Natural killer cell (primary cell): Measurements from ENCODE around the gene ZNF333. TPM values are rescaled to one million over a fixed set of nuclear protein-coding genes. Genes with fewer than 3 reads are reported as not detected.

Experiments
- ATAC-seq, 3 donors: fragments of 150-1000 bp in 2 of 3; fragments of 200-7000 bp in 1 of 3; cut with Tn5 transposase; 1 replicate in 1 of 3; 2 replicates in 2 of 3; pipeline ENCODE4 v1.10.0; 2021; ENCODE audit warnings: mild to moderate bottlenecking in 2 of 3, moderate library complexity in 2 of 3
- DNase-seq, 2 donors: peaks; one replicate each; pipeline versions ENCODE4 v3.0.0 to v3.0.0-alpha.2; 2013 to 2021; ENCODE audit warnings: mixed read lengths in 1 of 2
- H3K27ac ChIP-seq: one replicate; pipeline ENCODE4 v1.5.1; 2013; ENCODE audit warnings: mild to moderate bottlenecking, low read length
- H3K27me3 ChIP-seq: one replicate; pipeline ENCODE4 v1.6.1; 2013; ENCODE audit warnings: low read length; ENCODE audit not compliant: control insufficient read depth, insufficient read depth
- H3K36me3 ChIP-seq: one replicate; pipeline ENCODE4 v1.6.1; 2013; ENCODE audit warnings: low read length; ENCODE audit not compliant: control insufficient read depth, insufficient read depth
- H3K4me1 ChIP-seq: one replicate; pipeline ENCODE4 v1.6.1; 2013; ENCODE audit warnings: low read length; ENCODE audit not compliant: control insufficient read depth, insufficient read depth
- H3K4me3 ChIP-seq: one replicate; pipeline ENCODE4 v1.5.1; 2013; ENCODE audit warnings: low read length
- H3K9me3 ChIP-seq: one replicate; pipeline ENCODE4 v1.6.1; 2013; ENCODE audit warnings: low read length; ENCODE audit not compliant: control insufficient read depth, insufficient read depth
- H3K27ac Mint-ChIP-seq, 2 donors: one replicate each; pipeline ENCODE4 v1.8.0; 2022; ENCODE audit warnings: mild to moderate bottlenecking in 2 of 2, mixed read lengths in 2 of 2, moderate library complexity in 1 of 2
- H3K27me3 Mint-ChIP-seq, 2 donors: one replicate each; pipeline ENCODE4 v1.8.0; 2022; ENCODE audit warnings: low read depth in 2 of 2, mixed read lengths in 2 of 2
- H3K36me3 Mint-ChIP-seq: one replicate; pipeline ENCODE4 v1.8.0; 2022; ENCODE audit warnings: mixed read lengths
- H3K4me1 Mint-ChIP-seq, 2 donors: one replicate each; pipeline ENCODE4 v1.8.0; 2022; ENCODE audit warnings: mixed read lengths in 2 of 2
- H3K4me3 Mint-ChIP-seq: one replicate; pipeline ENCODE4 v1.8.0; 2022; ENCODE audit warnings: mild to moderate bottlenecking, moderate library complexity, mixed read lengths
- H3K9me3 Mint-ChIP-seq, 2 donors: one replicate each; pipeline ENCODE4 v1.8.0; 2022; ENCODE audit warnings: mixed read lengths in 2 of 2
- CTCF ChIP-seq: fragments of 200-600 bp; IDR thresholded peaks from one replicate; pipeline ENCODE4 v1.8.0; 2022; ENCODE audit warnings: antibody characterized with exemption
- WGBS: methylation state at CpG from one replicate; pipeline ENCODE4 v1.1.7; 2013; ENCODE audit warnings: missing lambda C conversion rate; ENCODE audit not compliant: insufficient coverage; 5-methylcytosine and 5-hydroxymethylcytosine counted together
- intact Hi-C: fragments of 100-400 bp; cut with micrococcal nuclease; formaldehyde crosslinking; loops from one replicate; pipeline ENCODE4 v1.14.2; 2022
- total RNA-seq, 4 donors: library from RNA; stranded (reverse); fragments of 120-200 nt in 1 of 4; gene quantifications; one replicate each; pipeline versions ENCODE4 v1.2.3 to v1.2.4, GENCODE V29; 2013 to 2022

Gene ZNF333
- total RNA-seq, 3 donors from 2014 or later (not counting 1 experiment from before 2014, with no cell fraction given), result 25.9 to 37.9 (median 31.6) TPM

DNA sequence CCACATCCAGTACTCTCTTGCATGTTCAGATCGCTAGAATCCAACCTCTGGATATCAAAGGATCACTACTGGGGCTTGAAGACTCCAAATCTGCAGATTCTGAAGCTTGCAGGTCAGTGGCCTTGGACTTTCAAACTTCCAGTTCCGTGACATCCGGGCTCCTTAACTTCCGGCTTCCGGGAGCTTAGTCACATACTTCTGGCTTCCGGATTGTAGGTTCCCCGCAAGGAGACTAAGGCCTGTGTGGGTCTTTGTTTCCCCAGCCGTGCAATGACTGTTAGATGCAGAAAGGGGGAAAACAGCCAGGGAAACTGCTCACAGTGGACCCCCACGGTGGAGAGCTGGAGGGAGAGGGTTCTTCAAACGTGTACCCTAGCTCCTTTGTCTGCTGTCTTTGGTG lies 41.4 kb downstream of the ZNF333 start:
- Histone ChIP-seq H3K36me3 (no peaks in the 10 kb centered on the region), H3K27ac (no peak overlapping the region), H3K27me3 (no peaks in the 10 kb centered on the region), H3K4me1 (no peaks in the 10 kb centered on the region), H3K9me3 (peaks cover 25% of the 10 kb centered on the region), H3K4me3 (no peak overlapping the region)
- no peak for TF ChIP-seq CTCF
- peaks cover 11 to 19% of the 10 kb centered on the region in 2 donors for H3K9me3 Mint-ChIP-seq
- no peak for DNase-seq
- peaks cover 0 to 3% of the 10 kb centered on the region in 2 donors for H3K27me3 Mint-ChIP-seq
- H3K4me1 Mint-ChIP-seq, result no peaks in the 10 kb centered on the region
- intact Hi-C loops, result no loop called here
- no peak overlapping the region for H3K27ac Mint-ChIP-seq
- no peak for ATAC-seq
- WGBS, result 85% methylated on average over 10 of the region's 10 CpGs
- H3K4me3 Mint-ChIP-seq, result no peak overlapping the region
- peaks cover 23% of the 10 kb centered on the region for H3K36me3 Mint-ChIP-seq

DNA sequence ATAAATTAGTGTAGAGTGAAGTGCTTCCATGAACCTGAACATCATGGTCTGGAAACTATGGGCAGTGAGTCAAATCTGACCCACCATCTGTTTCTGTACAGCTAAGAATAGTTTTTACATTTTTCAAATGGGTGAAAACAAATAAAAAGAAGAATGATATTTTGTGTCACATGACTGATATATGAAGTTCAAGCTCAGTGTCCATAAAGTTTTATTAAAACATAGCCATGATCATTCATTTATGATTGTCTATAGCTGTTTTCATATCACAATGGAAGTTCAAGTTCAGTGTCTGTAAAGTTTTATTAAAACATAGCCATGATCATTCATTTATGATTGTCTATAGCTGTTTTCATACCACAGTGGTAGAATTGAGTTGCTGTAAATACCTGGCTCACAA lies 42.7 kb downstream of the ZNF333 start:
- ATAC-seq, result no peak
- no peak overlapping the region for H3K4me3 Mint-ChIP-seq
- intact Hi-C loops, result no loop called here
- no peaks in the 10 kb centered on the region for H3K36me3 ChIP-seq
- no peak overlapping the region for H3K4me3 ChIP-seq
- H3K27ac ChIP-seq, result no peak overlapping the region
- DNase-seq, result no peak
- no peaks in the 10 kb centered on the region for H3K27me3 ChIP-seq
- no peaks in the 10 kb centered on the region for H3K4me1 Mint-ChIP-seq
- peaks cover 5 to 12% of the 10 kb centered on the region in 2 donors for H3K9me3 Mint-ChIP-seq
- no peaks in the 10 kb centered on the region for H3K4me1 ChIP-seq
- peaks cover 16% of the 10 kb centered on the region for H3K36me3 Mint-ChIP-seq
- no peak overlapping the region for H3K27ac Mint-ChIP-seq
- H3K27me3 Mint-ChIP-seq, result peaks cover 0 to 3% of the 10 kb centered on the region in 2 donors
- H3K9me3 ChIP-seq, result peaks cover 18% of the 10 kb centered on the region
- TF ChIP-seq CTCF, result no peak

GRCh38 chr19:14733574-14733973 lies 43.7 kb downstream of the ZNF333 start:
- Histone ChIP-seq H3K27me3 (no peaks in the 10 kb centered on the region), H3K4me1 (no peaks in the 10 kb centered on the region), H3K4me3 (no peak overlapping the region), H3K36me3 (no peaks in the 10 kb centered on the region), H3K27ac (no peak overlapping the region), H3K9me3 (peaks cover 9% of the 10 kb centered on the region)
- 46% methylated on average over 1 of the region's 1 CpG for WGBS
- no peak for TF ChIP-seq CTCF
- DNase-seq (no peak), ATAC-seq (no peak)
- no peak overlapping the region for H3K27ac Mint-ChIP-seq
- H3K36me3 Mint-ChIP-seq, result peaks cover 12% of the 10 kb centered on the region
- H3K4me3 Mint-ChIP-seq, result no peak overlapping the region
- intact Hi-C loops, result no loop called here
- H3K4me1 Mint-ChIP-seq, result no peaks in the 10 kb centered on the region
- H3K27me3 Mint-ChIP-seq, result peaks cover 0 to 3% of the 10 kb centered on the region in 2 donors
- peaks cover 5 to 8% of the 10 kb centered on the region in 2 donors for H3K9me3 Mint-ChIP-seq

- Mint-ChIP-seq H3K27me3 (no peaks in the 10 kb centered on the region), H3K36me3 (no peaks in the 10 kb centered on the region), H3K9me3 (no peaks in the 10 kb centered on the region), H3K4me3 (no peak overlapping the region), H3K4me1 (no peaks in the 10 kb centered on the region), H3K27ac (no peak overlapping the region)
- H3K27me3 ChIP-seq, result no peaks in the 10 kb centered on the region
- H3K4me1 ChIP-seq, result no peaks in the 10 kb centered on the region
- no peak for TF ChIP-seq CTCF
- intact Hi-C loops, result no loop called here
- DNase-seq, result no peak
- H3K36me3 ChIP-seq, result no peaks in the 10 kb centered on the region
- ATAC-seq, result no peak
- WGBS, result 79% methylated on average over 4 of the region's 5 CpGs
- no peaks in the 10 kb centered on the region for H3K9me3 ChIP-seq
- H3K4me3 ChIP-seq, result no peak overlapping the region
- H3K27ac ChIP-seq, result no peak overlapping the region
Observed at GRCh38 chr19:14735915-14736314, 46.1 kb downstream of the ZNF333 start.
